Large intestine (tissue), 3 donors: ENCODE results near the gene IL31. TPM values are rescaled to one million over a fixed set of nuclear protein-coding genes. Genes with fewer than 3 reads are reported as not detected.

Experiments
- DNase-seq, 2 donors: peaks; one replicate each; pipeline versions ENCODE4 v3.0.0 to v3.0.0-alpha.2; 2013
- H3K27ac ChIP-seq: one replicate; pipeline ENCODE4 v1.5.1; 2013; ENCODE audit warnings: low read length
- H3K27me3 ChIP-seq: 2 replicates; pipeline ENCODE4 v1.6.1; 2013; ENCODE audit warnings: low read length; ENCODE audit not compliant: control insufficient read depth, insufficient read depth
- H3K36me3 ChIP-seq: 2 replicates; pipeline ENCODE4 v1.6.1; 2013; ENCODE audit warnings: low read length; ENCODE audit not compliant: control insufficient read depth, insufficient read depth
- H3K4me1 ChIP-seq: one replicate; pipeline ENCODE4 v1.6.1; 2013; ENCODE audit warnings: low read length; ENCODE audit not compliant: control insufficient read depth, insufficient read depth
- H3K4me3 ChIP-seq: one replicate; pipeline ENCODE4 v1.5.1; 2013; ENCODE audit warnings: low read length
- H3K9me3 ChIP-seq: one replicate; pipeline ENCODE4 v1.6.1; 2013; ENCODE audit warnings: mild to moderate bottlenecking, low read depth, low read length, moderate library complexity; ENCODE audit not compliant: control insufficient read depth
- WGBS: methylation state at CpG from one replicate; pipeline ENCODE4 v1.1.5; 2013; ENCODE audit warnings: low lambda C conversion rate; ENCODE audit not compliant: insufficient coverage; 5-methylcytosine and 5-hydroxymethylcytosine counted together
- polyA plus RNA-seq: library from polyadenylated mRNA; unstranded; fragments of 120-200 nt; gene quantifications from one replicate; pipeline ENCODE4 v1.2.1, GENCODE V29; 2013

IL31 gene
- polyA plus RNA-seq, 1 donor: not detected

DNA sequence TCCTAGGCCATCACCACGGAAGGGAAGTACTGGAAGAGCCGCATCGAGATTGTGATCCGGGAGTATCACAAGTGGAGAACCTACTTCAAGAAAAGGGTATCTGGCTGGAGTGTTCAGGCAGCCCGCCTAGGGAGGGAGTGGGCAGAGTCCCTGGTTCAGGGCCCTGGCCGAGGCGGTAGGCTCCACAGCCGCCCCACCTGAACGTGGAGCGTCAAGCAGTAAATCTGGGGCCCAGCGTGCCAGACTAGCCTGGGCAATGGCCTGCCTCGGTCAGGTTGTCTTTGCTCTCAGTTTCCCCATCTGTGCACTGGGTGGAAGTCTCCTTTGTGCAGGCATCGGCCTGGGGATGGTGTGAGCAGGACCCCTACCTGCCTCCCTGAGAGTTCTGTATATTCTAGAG is 44.9 kb downstream of the IL31 start:
- no peak overlapping the region for H3K4me3 ChIP-seq
- H3K27ac ChIP-seq: no peak overlapping the region
- no peaks in the 10 kb centered on the region for H3K9me3 ChIP-seq
- H3K4me1 ChIP-seq: peaks cover 11% of the 10 kb centered on the region
- no peak for DNase-seq
- no CpG with 5 or more reads among the region's 13 CpGs for WGBS
- no peaks in the 10 kb centered on the region for H3K27me3 ChIP-seq
- peaks cover 71% of the 10 kb centered on the region for H3K36me3 ChIP-seq

DNA sequence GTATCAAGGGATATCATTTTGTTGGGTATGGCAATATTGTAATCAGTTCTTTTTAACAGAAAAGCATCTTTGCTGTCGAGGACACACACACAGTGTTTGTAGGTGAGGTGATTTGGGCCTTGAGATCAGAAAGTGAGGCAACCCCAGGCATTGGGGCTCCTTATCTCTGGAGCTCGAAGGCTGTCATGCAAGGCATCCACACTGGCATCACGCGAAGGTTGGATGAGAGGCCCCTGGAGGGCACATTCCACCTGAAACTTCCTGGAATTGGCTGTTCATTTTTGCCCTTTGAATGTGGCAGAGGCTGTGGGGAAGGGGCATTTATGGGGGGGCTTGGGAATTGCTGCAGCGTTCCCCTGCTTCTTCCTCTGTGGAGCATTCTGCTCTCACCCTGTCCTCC is 45.5 kb downstream of the IL31 start:
- no CpG with 5 or more reads among the region's 5 CpGs for WGBS
- Histone ChIP-seq H3K4me3 (no peak overlapping the region), H3K36me3 (peaks cover 64% of the 10 kb centered on the region), H3K4me1 (peaks cover 14% of the 10 kb centered on the region), H3K27me3 (no peaks in the 10 kb centered on the region), H3K9me3 (no peaks in the 10 kb centered on the region), H3K27ac (no peak overlapping the region)
- no peak for DNase-seq

DNA sequence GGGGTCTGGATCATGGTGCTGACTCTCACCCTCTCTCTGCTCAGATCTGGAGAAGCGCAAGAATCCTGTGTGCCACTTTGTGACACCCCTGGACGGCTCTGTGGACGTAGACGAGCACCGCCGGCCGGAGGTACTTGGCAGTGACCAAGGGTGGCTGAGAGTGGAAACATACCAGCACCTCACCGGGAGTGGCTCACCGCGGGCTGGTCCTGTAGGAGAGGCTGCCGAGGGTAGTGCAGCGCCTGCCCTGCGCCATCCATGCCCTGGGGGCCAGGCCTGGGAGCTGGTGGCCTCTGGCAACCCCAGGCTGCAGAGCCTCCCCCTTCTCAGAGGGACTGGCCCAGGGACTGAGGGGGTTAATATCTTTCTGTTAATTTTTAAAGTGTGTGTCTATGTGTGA is 46.2 kb downstream of the IL31 start:
- DNase-seq: no peak
- Histone ChIP-seq H3K4me3 (no peak overlapping the region), H3K9me3 (no peaks in the 10 kb centered on the region), H3K27me3 (no peaks in the 10 kb centered on the region), H3K27ac (no peak overlapping the region), H3K36me3 (peaks cover 58% of the 10 kb centered on the region), H3K4me1 (peaks cover 19% of the 10 kb centered on the region)
- no CpG with 5 or more reads among the region's 13 CpGs for WGBS

DNA sequence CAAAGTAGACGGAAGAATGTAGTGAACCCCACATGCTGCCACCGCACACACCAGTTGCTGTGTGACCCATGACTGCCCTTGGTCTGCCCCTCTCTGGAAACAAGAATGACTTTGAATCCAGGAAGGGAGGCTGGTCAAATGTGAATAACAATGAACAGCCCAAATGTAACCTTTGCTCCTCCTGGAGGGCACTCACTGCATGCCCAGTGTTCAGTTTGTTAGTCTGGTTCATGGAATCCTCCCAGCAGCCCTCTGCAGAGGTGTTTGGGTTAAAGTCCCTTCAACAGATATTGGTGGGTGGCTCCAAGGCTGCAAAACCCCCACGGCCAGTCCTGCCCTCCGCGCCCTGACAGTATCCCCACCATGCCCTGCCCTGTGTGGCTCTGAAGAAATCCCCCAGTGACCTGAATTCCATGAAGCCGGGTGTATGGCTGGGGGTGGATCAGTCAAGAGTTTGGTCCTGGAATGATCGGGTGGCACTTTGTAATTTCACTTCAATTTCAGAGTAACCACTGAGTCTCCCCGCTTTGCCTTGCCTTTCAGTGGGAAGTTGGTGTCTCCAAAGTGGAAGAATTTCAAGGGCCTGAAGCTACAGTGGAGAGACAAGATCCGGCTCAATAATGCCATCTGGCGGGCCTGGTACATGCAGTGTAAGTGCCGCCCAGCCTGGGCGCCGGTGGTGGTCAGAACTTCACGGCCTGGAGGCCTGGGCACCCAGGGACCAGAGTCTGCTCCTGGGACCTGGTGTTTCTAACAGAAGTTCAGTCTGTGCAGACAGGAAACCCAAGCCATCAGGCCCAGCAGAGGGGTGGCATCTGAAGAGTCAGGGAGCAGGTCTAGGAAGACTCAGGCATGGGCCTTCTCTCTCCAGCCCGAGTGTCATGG is 47.1 kb downstream of the IL31 start:
- H3K27me3 ChIP-seq: no peaks in the 10 kb centered on the region
- no peaks in the 10 kb centered on the region for H3K9me3 ChIP-seq
- DNase-seq: no peak
- H3K4me1 ChIP-seq: peaks cover 20% of the 10 kb centered on the region
- 100% methylated on average over 1 of the region's 15 CpGs for WGBS
- peaks cover 49% of the 10 kb centered on the region for H3K36me3 ChIP-seq
- no peak overlapping the region for H3K4me3 ChIP-seq
- H3K27ac ChIP-seq: no peak overlapping the region

DNA sequence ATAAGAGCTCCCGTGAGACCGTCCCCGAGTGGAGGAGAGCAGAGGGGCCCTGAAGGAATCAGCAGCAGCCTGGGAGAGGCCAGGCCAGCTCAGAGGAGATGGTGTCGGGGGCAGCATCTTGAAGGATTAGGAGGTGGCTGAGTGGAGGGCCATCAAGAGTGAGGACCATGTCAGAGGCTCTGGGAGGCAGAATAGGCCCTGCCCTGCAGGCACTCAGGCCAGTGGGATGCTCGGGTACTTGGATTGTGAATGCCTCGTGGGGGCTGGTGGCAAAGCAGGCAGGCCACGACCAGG is 47.7 kb downstream of the IL31 start:
- whole genome bisulfite sequencing: no CpG with 5 or more reads among the region's 7 CpGs
- DNase-seq: no peak
- no peak overlapping the region for H3K27ac ChIP-seq
- H3K9me3 ChIP-seq: no peaks in the 10 kb centered on the region
- H3K27me3 ChIP-seq: no peaks in the 10 kb centered on the region
- H3K36me3 ChIP-seq: peaks cover 43% of the 10 kb centered on the region
- H3K4me1 ChIP-seq: peaks cover 20% of the 10 kb centered on the region
- no peak overlapping the region for H3K4me3 ChIP-seq

DNA sequence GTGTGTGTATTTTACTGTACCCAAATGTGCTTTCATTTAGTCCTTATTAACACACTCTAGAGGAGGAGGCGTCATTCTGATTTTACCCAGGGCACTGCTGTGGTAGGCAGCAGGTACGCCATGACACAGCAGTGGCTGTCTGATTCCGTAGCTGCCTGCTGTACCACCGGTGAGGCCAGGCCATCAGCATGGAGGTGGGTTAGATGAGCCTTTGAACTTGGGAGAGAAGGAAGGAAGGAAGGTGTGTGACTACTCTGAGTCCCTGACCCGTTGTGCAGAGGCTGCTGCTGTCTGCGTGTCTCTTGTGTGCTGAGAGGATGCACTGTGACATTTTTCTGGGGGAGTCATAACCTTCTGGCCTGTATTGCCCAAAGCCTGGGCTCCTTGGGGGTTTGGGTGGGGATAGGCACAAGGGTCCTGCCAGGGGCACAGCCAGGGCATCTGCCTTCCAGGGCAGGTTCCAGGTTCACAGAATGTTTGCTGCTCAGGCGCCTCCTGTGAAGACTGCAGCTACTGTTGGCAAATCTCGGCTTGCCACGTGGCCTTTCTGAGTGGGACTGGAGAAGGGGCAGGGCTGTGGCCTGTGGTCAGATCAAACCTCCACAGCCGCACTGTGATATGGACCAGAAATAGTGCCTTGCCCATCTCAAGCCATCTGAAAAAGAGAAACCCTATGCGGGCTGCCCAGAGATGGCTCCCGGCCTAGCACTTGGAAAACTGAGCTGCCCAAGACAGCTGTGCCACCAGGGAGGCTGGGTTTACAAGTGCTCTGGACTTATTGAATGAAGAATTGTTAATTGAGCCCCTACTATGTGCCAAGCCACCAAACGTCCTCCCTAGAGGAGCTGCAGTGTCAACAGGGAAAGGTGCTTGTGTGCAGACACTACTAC is 48.3 kb downstream of the IL31 start:
- no peak for DNase-seq
- no peaks in the 10 kb centered on the region for H3K27me3 ChIP-seq
- peaks cover 37% of the 10 kb centered on the region for H3K36me3 ChIP-seq
- no CpG with 5 or more reads among the region's 13 CpGs for WGBS
- H3K4me3 ChIP-seq: no peak overlapping the region
- no peak overlapping the region for H3K27ac ChIP-seq
- no peaks in the 10 kb centered on the region for H3K9me3 ChIP-seq
- H3K4me1 ChIP-seq: peaks cover 20% of the 10 kb centered on the region

DNA sequence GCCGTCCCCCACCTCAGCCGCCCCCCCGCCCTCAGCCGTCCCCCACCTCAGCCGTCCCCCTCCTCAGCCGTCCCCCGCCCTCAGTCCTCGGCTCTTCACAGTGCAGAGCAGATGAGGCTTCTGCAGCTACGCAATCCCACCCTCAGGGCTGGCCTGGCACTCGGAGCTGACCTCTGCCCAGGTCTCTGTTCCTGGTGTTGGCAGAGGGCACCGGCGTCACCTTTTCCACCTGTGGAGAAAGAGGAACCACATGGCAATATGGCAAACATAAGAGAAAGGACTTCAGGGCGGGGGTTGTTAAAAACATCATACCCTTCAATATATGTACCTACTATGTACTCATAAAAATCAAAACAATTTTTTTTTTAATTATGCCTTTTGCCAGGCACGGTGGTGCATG is 49.7 kb downstream of the IL31 start:
- WGBS: no CpG with 5 or more reads among the region's 14 CpGs
- DNase-seq: no peak
- H3K27me3 ChIP-seq: no peaks in the 10 kb centered on the region
- H3K9me3 ChIP-seq: no peaks in the 10 kb centered on the region
- H3K36me3 ChIP-seq: peaks cover 27% of the 10 kb centered on the region
- no peak overlapping the region for H3K27ac ChIP-seq
- peaks cover 20% of the 10 kb centered on the region for H3K4me1 ChIP-seq
- no peak overlapping the region for H3K4me3 ChIP-seq

DNA sequence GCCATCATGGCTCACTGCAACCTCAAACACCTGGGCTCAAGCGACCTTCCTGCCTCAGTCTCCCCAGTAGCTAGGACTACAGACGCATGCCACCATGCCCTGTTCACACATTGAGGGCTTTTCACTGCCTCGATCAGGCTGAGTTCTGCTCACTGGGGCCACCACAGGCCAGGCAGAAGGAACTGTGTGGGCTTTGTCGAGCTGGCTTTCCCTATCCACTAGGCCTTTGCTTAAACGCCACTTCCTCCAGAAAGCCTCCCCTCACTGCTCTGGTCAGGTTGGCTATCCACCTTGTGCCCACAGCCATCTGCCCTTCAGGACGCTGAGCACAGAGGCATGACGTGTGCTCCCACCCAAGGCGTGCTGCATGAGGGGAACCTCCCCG is 50.3 kb downstream of the IL31 start:
- Histone ChIP-seq H3K4me1 (peaks cover 20% of the 10 kb centered on the region), H3K9me3 (no peaks in the 10 kb centered on the region), H3K27me3 (no peaks in the 10 kb centered on the region), H3K4me3 (no peak overlapping the region), H3K27ac (no peak overlapping the region), H3K36me3 (peaks cover 21% of the 10 kb centered on the region)
- no CpG with 5 or more reads among the region's 9 CpGs for WGBS
- DNase-seq: no peak

DNA sequence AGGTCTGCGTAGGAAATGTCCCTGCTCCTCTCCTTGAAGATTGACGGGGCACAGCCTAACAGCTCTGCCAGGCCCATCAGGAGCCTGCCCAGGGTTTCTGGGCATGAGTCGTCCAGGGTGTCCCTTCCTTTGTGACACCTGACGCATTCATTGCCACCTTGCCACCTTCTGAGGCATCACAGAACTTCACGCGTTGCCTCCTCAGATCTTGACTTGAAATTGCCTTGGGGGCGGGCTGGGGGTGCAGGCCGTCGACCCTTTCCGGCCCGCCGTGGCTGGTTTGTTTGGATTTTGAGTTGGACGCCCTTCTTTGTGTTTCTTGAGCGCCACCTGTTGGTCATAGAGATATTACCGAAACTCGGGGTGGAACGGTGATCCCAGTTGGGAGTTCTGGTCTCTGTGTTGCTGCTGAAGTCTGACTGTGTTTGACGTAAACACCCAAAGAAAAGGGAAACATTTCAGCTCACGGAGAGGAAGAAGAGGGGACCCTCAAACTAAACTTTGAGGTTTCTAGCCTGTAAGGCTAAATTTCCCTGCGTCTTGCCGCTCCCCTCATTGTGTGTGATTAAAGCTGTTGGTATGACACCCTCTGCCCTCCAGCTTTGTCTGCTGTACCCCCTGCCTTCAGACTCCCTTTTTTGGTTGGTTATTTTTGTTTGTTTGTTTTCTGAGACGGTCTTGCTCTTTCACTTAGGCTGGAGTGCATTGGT is 50.8 kb downstream of the IL31 start:
- H3K4me3 ChIP-seq: no peak overlapping the region
- no peaks in the 10 kb centered on the region for H3K9me3 ChIP-seq
- peaks cover 16% of the 10 kb centered on the region for H3K36me3 ChIP-seq
- peaks cover 20% of the 10 kb centered on the region for H3K4me1 ChIP-seq
- WGBS: no CpG with 5 or more reads among the region's 22 CpGs
- no peaks in the 10 kb centered on the region for H3K27me3 ChIP-seq
- peak; percentile 52 to 65 for DNase-seq
- H3K27ac ChIP-seq: no peak overlapping the region
